Measurements from ENCODE around the gene KCTD16.

DNA sequence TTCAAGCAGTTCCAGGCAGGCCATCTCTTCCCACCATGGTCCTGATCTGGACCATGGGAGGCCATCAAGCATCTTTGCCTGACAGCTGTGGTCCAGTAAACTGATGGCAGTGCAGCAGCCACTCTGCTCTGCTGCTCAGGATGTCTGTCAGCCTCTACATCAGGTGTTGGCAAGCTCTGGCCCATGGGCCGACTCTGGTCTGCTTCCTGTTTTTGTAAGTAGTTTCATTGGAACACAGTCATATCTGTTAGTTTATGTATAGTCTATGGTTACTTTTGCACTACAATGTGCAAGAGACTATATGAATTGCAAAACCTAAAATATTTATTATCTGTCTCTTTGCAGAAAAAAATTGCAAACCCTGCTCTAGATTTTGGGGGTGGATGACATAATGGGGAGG, 225.0 kb downstream of the KCTD16 start:
- TF ChIP-seq CTCF (IDR thresholded peaks at IDR 0.05) = no peak
- TF ChIP-seq EZH2 (IDR thresholded peaks at IDR 0.05; ENCODE audit: borderline replicate concordance, insufficient read depth, low read depth, low read length, poor library complexity, severe bottlenecking) = no peak
